OCI-LY7 (cell line): Measurements from ENCODE around the gene PPP4R4. TPM values are rescaled to one million over a fixed set of nuclear protein-coding genes. Genes with fewer than 3 reads are reported as not detected.

Experiments
- BruUV-seq: library from RNA; stranded (reverse); fragments of 400-500 nt; replicated peaks from 2 replicates; lab custom pipeline; 2021; lab: Mats Ljungman, UMichigan
- CTCF ChIA-PET: fragments of 300-600 bp; sonication (Branson Sonifier 250); formaldehyde crosslinking; loops from one replicate; lab custom pipeline; 2022; ENCODE audit warnings: antibody characterized with exemption; ENCODE audit not compliant: unreplicated experiment; lab: Charles Lee
- POLR2A ChIA-PET: fragments of 300-600 bp; sonication (Branson Sonifier 250); formaldehyde crosslinking; loops from one replicate; lab custom pipeline; 2022; ENCODE audit warnings: antibody characterized with exemption; lab: Charles Lee
- DNase-seq: peaks from one replicate; pipeline ENCODE4 v3.0.0-alpha.2; 2015; ENCODE audit warnings: low spot score
- H2AFZ ChIP-seq: fragments of 200-600 bp; sonication (generic), shearing (Covaris generic); 2 replicates; pipeline ENCODE4 v1.6.1; 2014; ENCODE audit warnings: mild to moderate bottlenecking, antibody characterized with exemption, low read length, moderate library complexity
- H3K27ac ChIP-seq: fragments of 200-600 bp; sonication (generic); 2 replicates; pipeline ENCODE4 v1.5.1; 2014; ENCODE audit warnings: mixed run types, low read depth, mild to moderate bottlenecking, moderate library complexity, low read length, inconsistent platforms; ENCODE audit not compliant: poor library complexity, severe bottlenecking
- H3K36me3 ChIP-seq: fragments of 200-600 bp; sonication (generic); 2 replicates; pipeline ENCODE4 v1.6.1; 2014; ENCODE audit warnings: mild to moderate bottlenecking, antibody characterized with exemption, low read length, moderate library complexity, mixed read lengths; ENCODE audit not compliant: insufficient read depth
- H3K4me1 ChIP-seq: fragments of 200-600 bp; sonication (generic); 2 replicates; pipeline ENCODE4 v1.5.1; 2014; ENCODE audit warnings: mild to moderate bottlenecking, low read length; ENCODE audit not compliant: insufficient read depth, poor library complexity, severe bottlenecking
- H3K4me2 ChIP-seq: fragments of 200-600 bp; sonication (generic); 2 replicates; pipeline ENCODE4 v1.6.1; 2014; ENCODE audit warnings: mild to moderate bottlenecking, low read length
- H3K4me3 ChIP-seq: fragments of 200-600 bp; sonication (generic); 2 replicates; pipeline ENCODE4 v1.5.1; 2014; ENCODE audit warnings: mild to moderate bottlenecking, low read depth, low read length; ENCODE audit not compliant: poor library complexity, severe bottlenecking
- H3K79me2 ChIP-seq: fragments of 200-600 bp; sonication (generic); 2 replicates; pipeline ENCODE4 v1.6.1; 2016; ENCODE audit warnings: low read depth, mild to moderate bottlenecking, low read length, moderate library complexity, mixed read lengths; ENCODE audit not compliant: insufficient read depth
- H3K9me2 ChIP-seq: fragments of 200-600 bp; sonication (generic); 2 replicates; pipeline ENCODE4 v1.6.1; 2016; ENCODE audit warnings: mild to moderate bottlenecking, low read length, mixed read lengths; ENCODE audit not compliant: insufficient read depth
- H3K9me3 ChIP-seq: fragments of 200-600 bp; sonication (generic); 2 replicates; pipeline ENCODE4 v1.6.1; 2014; ENCODE audit warnings: mild to moderate bottlenecking, mixed run types, low read length, mixed read lengths
- H4K20me1 ChIP-seq: fragments of 200-600 bp; sonication (generic); 2 replicates; pipeline ENCODE4 v1.6.1; 2014; ENCODE audit warnings: mild to moderate bottlenecking, antibody characterized with exemption, low read length, moderate library complexity, mixed read lengths; ENCODE audit not compliant: insufficient read depth
- EZH2phosphoT487 ChIP-seq: fragments of 200-600 bp; sonication (generic); IDR thresholded peaks from 2 replicates; pipeline ENCODE4 v1.6.1; 2018; ENCODE audit warnings: low read depth, borderline replicate concordance, mild to moderate bottlenecking, mixed run types, antibody characterized with exemption, low read length, moderate library complexity, mixed read lengths
- intact Hi-C: fragments of 100-400 bp; cut with micrococcal nuclease; formaldehyde crosslinking; loops from one replicate; pipeline ENCODE4 v1.10.0; 2022; ENCODE audit not compliant: unreplicated experiment
- total RNA-seq, 2 experiments: library from RNA; depleted of rRNA in 1 of 2; stranded (reverse); fragments of >200 nt in 1 of 2; shearing (Covaris generic) in 1 of 2; gene quantifications; 2 replicates each; pipeline ENCODE4 v1.2.3, GENCODE V29; 2014 to 2022
- TF ChIP-seq, protein P1 (sequence below): fragments of 200-600 bp; sonication (generic); conservative IDR thresholded peaks from 2 replicates; pipeline ENCODE4 v1.5.1; 2014; ENCODE audit warnings: mild to moderate bottlenecking, antibody characterized with exemption, low read length, moderate library complexity, mixed read lengths

Gene PPP4R4
- total RNA-seq, 2 experiments from 2014 or later, result 0.54 to 0.93 TPM

- no peaks in the 10 kb centered on the region for H3K36me3 ChIP-seq
- CTCF ChIA-PET, result no interaction called here
- H3K4me3 ChIP-seq, result no peak overlapping the region
- intact Hi-C loops, result no loop called here
- no peaks in the 10 kb centered on the region for H3K79me2 ChIP-seq
- no peaks in the 10 kb centered on the region for H3K9me2 ChIP-seq
- POLR2A ChIA-PET, result no interaction called here
- TF ChIP-seq EZH2phosphoT487, result no peak
- TF ChIP-seq, protein P1, sequence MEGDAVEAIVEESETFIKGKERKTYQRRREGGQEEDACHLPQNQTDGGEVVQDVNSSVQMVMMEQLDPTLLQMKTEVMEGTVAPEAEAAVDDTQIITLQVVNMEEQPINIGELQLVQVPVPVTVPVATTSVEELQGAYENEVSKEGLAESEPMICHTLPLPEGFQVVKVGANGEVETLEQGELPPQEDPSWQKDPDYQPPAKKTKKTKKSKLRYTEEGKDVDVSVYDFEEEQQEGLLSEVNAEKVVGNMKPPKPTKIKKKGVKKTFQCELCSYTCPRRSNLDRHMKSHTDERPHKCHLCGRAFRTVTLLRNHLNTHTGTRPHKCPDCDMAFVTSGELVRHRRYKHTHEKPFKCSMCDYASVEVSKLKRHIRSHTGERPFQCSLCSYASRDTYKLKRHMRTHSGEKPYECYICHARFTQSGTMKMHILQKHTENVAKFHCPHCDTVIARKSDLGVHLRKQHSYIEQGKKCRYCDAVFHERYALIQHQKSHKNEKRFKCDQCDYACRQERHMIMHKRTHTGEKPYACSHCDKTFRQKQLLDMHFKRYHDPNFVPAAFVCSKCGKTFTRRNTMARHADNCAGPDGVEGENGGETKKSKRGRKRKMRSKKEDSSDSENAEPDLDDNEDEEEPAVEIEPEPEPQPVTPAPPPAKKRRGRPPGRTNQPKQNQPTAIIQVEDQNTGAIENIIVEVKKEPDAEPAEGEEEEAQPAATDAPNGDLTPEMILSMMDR, result no peak
- no peak overlapping the region for H2AFZ ChIP-seq
- H3K4me1 ChIP-seq, result no peaks in the 10 kb centered on the region
- no TSS peak for BruUV-seq
- no peak overlapping the region for H3K4me2 ChIP-seq
- no peaks in the 10 kb centered on the region for H4K20me1 ChIP-seq
- 0 out of 2 replicates have a peak, but pooled peaks cover 6% of the 10 kb centered on the region for H3K9me3 ChIP-seq
- no peak overlapping the region for H3K27ac ChIP-seq
- DNase-seq, result no peak
Observed at GRCh38 chr14:94310248-94310647, 136.1 kb downstream of the PPP4R4 start.

GRCh38 chr14:94312481-94313246, 138.5 kb downstream of the PPP4R4 start:
- intact Hi-C loops, result no loop called here
- CTCF ChIA-PET, result no interaction called here
- no peaks in the 10 kb centered on the region for H3K9me2 ChIP-seq

More at GRCh38 chr14:94312481-94313246, 138.5 kb downstream of the PPP4R4 start:
- Histone ChIP-seq H3K4me3 (no peak overlapping the region), H3K4me1 (no peaks in the 10 kb centered on the region), H3K36me3 (no peaks in the 10 kb centered on the region), H4K20me1 (no peaks in the 10 kb centered on the region), H3K27ac (no peak overlapping the region), H2AFZ (no peak overlapping the region), H3K79me2 (no peaks in the 10 kb centered on the region), H3K4me2 (no peak overlapping the region), H3K9me3 (0 out of 2 replicates have a peak, but pooled peaks cover 4% of the 10 kb centered on the region)
- TF ChIP-seq, protein P1, result no peak
- no peak for TF ChIP-seq EZH2phosphoT487
- no TSS peak for BruUV-seq
- DNase-seq, result no peak
- POLR2A ChIA-PET, result no interaction called here
